GM23338 (cell line): ENCODE measurements around the gene C6orf136. TPM values are rescaled to one million over a fixed set of nuclear protein-coding genes. Genes with fewer than 3 reads are reported as not detected.

Experiments used
- ATAC-seq: fragments of 200-7000 bp; cut with Tn5 transposase; 3 replicates; pipeline ENCODE4 v1.9.1; 2020
- DNase-seq: peaks from one replicate; pipeline ENCODE4 v3.0.0-alpha.2; 2015; ENCODE audit warnings: low spot score
- H2AFZ ChIP-seq: fragments of 200-600 bp; sonication (generic); 2 replicates; pipeline ENCODE4 v1.8.0; 2016; ENCODE audit warnings: antibody characterized with exemption, mild to moderate bottlenecking, moderate library complexity
- H3F3A ChIP-seq: fragments of 200-600 bp; sonication (generic); replicated peaks from 2 replicates; pipeline ENCODE4 v1.8.0; 2017; ENCODE audit warnings: antibody characterized with exemption, mixed run types, low read depth
- H3K27ac ChIP-seq: fragments of 200-600 bp; sonication (generic); 2 replicates; pipeline ENCODE4 v1.6.1; 2016; ENCODE audit warnings: low read depth
- H3K27me3 ChIP-seq: fragments of 200-600 bp; sonication (generic); 2 replicates; pipeline ENCODE4 v1.8.0; 2016; ENCODE audit warnings: mild to moderate bottlenecking, mixed run types, moderate library complexity; ENCODE audit not compliant: insufficient read depth
- H3K36me3 ChIP-seq: fragments of 200-600 bp; sonication (generic); 2 replicates; pipeline ENCODE4 v1.8.0; 2016; ENCODE audit warnings: mild to moderate bottlenecking; ENCODE audit not compliant: insufficient read depth
- H3K4me1 ChIP-seq: fragments of 200-600 bp; sonication (generic); 2 replicates; pipeline ENCODE4 v1.8.0; 2016; ENCODE audit warnings: mild to moderate bottlenecking, moderate library complexity; ENCODE audit not compliant: insufficient read depth
- H3K4me2 ChIP-seq: fragments of 200-600 bp; sonication (generic); 2 replicates; pipeline ENCODE4 v1.7.1; 2017; ENCODE audit warnings: mixed run types
- H3K4me3 ChIP-seq: fragments of 200-600 bp; sonication (generic); 2 replicates; pipeline ENCODE4 v1.6.1; 2016; ENCODE audit warnings: mixed run types
- H3K79me2 ChIP-seq: fragments of 200-600 bp; sonication (generic); replicated peaks from 2 replicates; pipeline ENCODE4 v1.8.0; 2017; ENCODE audit warnings: mild to moderate bottlenecking; ENCODE audit not compliant: insufficient read depth
- H3K9me2 ChIP-seq: fragments of 200-600 bp; sonication (generic); 2 replicates; pipeline ENCODE4 v1.8.0; 2017; ENCODE audit not compliant: insufficient read depth
- H4K20me1 ChIP-seq: fragments of 200-600 bp; sonication (generic); replicated peaks from 2 replicates; pipeline ENCODE4 v1.8.0; 2017; ENCODE audit warnings: mild to moderate bottlenecking; ENCODE audit not compliant: insufficient read depth
- H3K27ac Mint-ChIP-seq: 2 replicates; pipeline ENCODE4 v1.8.0; 2020; ENCODE audit warnings: inconsistent platforms, mild to moderate bottlenecking, moderate library complexity, mixed read lengths
- H3K27me3 Mint-ChIP-seq: 3 replicates; pipeline ENCODE4 v1.8.0; 2022; ENCODE audit warnings: low read depth, mild to moderate bottlenecking, moderate library complexity, mixed read lengths, inconsistent platforms; ENCODE audit not compliant: insufficient read depth, poor library complexity
- H3K36me3 Mint-ChIP-seq: 3 replicates; pipeline ENCODE4 v1.8.0; 2021; ENCODE audit warnings: low read depth, mild to moderate bottlenecking, inconsistent platforms, moderate library complexity, mixed read lengths
- H3K4me1 Mint-ChIP-seq: 3 replicates; pipeline ENCODE4 v1.8.0; 2020; ENCODE audit warnings: mild to moderate bottlenecking, inconsistent platforms, mixed read lengths
- H3K4me3 Mint-ChIP-seq: 3 replicates; pipeline ENCODE4 v1.8.0; 2021; ENCODE audit warnings: moderate library complexity, mild to moderate bottlenecking, inconsistent platforms, mixed read lengths
- H3K9me3 Mint-ChIP-seq: 3 replicates; pipeline ENCODE4 v1.8.0; 2020; ENCODE audit warnings: moderate library complexity, mild to moderate bottlenecking, inconsistent platforms, mixed read lengths
- CREB1 ChIP-seq: fragments of 250-450 bp; sonication (Bioruptor Pico); IDR thresholded peaks from 2 replicates; pipeline ENCODE4 v1.5.0; 2020; ENCODE audit warnings: low read depth, mild to moderate bottlenecking, moderate library complexity
- CTCF ChIP-seq, 2 experiments: fragments of 200-600 bp in 1 of 2; sonication (generic) in 1 of 2; conservative IDR thresholded peaks; 2 replicates each; pipeline versions ENCODE4 v1.5.1 to v1.6.1; 2016 to 2017; ENCODE audit warnings: antibody characterized with exemption in 2 of 2, low read depth in 2 of 2, mild to moderate bottlenecking in 2 of 2, moderate library complexity in 1 of 2
- EZH2 ChIP-seq: fragments of 200-600 bp; sonication (generic); IDR thresholded peaks from one replicate; pipeline ENCODE4 v1.8.0; 2017; ENCODE audit warnings: antibody characterized with exemption, mild to moderate bottlenecking, low read depth; ENCODE audit not compliant: unreplicated experiment
- EZH2phosphoT487 ChIP-seq: fragments of 200-600 bp; sonication (generic); IDR thresholded peaks from one replicate; pipeline ENCODE4 v1.8.1; 2018; ENCODE audit warnings: antibody characterized with exemption; ENCODE audit not compliant: unreplicated experiment
- JUNB ChIP-seq: IDR thresholded peaks from one replicate; pipeline ENCODE4 v1.6.1; 2016; ENCODE audit warnings: antibody characterized with exemption; ENCODE audit not compliant: unreplicated experiment
- NANOG ChIP-seq: IDR thresholded peaks from 2 replicates; pipeline ENCODE4 v1.6.1; 2016; ENCODE audit warnings: antibody characterized with exemption, borderline replicate concordance
- POLR2AphosphoS5 ChIP-seq: IDR thresholded peaks from 2 replicates; pipeline ENCODE4 v1.6.1; 2016; ENCODE audit warnings: antibody characterized with exemption, low read depth
- REST ChIP-seq: IDR thresholded peaks from one replicate; pipeline ENCODE4 v1.6.1; 2018; ENCODE audit warnings: antibody characterized with exemption; ENCODE audit not compliant: unreplicated experiment
- STAT1 ChIP-seq: IDR thresholded peaks from one replicate; pipeline ENCODE4 v1.6.1; 2016; ENCODE audit warnings: antibody characterized with exemption; ENCODE audit not compliant: unreplicated experiment
- ZNF114 ChIP-seq: fragments of 250-450 bp; sonication (Bioruptor Pico); IDR thresholded peaks from 2 replicates; pipeline ENCODE4 v1.5.0; 2020; ENCODE audit warnings: mild to moderate bottlenecking, moderate library complexity
- ZNF331 ChIP-seq: fragments of 250-450 bp; sonication (Bioruptor Pico); IDR thresholded peaks from 2 replicates; pipeline ENCODE4 v1.5.0; 2020; ENCODE audit warnings: low read depth, mild to moderate bottlenecking, moderate library complexity
- ZNF462 ChIP-seq: fragments of 250-450 bp; sonication (Bioruptor Pico); IDR thresholded peaks from 2 replicates; pipeline ENCODE4 v1.5.0; 2020; ENCODE audit warnings: mild to moderate bottlenecking, moderate library complexity
- polyA plus RNA-seq: library from polyadenylated mRNA; unstranded; fragments of >200 nt; fragmentation: Nextera tagmentation; extraction: Ambion mirVana; gene quantifications from 2 replicates; pipeline ENCODE4 v1.2.1, GENCODE V29; 2016
- total RNA-seq: library from RNA; depleted of rRNA; stranded (reverse); fragments of >200 nt; shearing (Covaris generic); gene quantifications from 2 replicates; pipeline ENCODE4 v1.2.3, GENCODE V29; 2014
- TF ChIP-seq, protein P1 (sequence below): IDR thresholded peaks from 2 replicates; pipeline ENCODE4 v1.6.1; 2016; ENCODE audit warnings: antibody characterized with exemption

C6orf136 gene
- total and polyA plus RNA-seq, 2 experiments from 2014 or later, result 12.5 to 27.5 TPM

DNA sequence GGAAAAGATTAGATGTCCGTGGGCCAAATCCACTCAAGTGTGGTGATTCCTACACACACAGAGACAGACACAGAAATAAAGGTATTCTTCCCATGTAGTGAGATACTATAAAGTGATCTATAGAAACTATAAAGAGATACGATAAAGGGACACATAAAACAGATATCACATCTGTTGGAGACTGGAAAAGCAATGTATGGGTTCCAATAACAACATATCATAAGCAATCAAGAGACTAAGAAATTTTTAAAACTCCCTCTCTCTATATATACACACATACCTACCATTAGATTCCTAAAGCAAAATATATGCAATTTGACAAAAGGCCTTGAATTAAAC lies 35.1 kb upstream of the C6orf136 start:
- DNase-seq, result no peak
- peaks cover 33% of the 10 kb centered on the region for H3K4me1 Mint-ChIP-seq
- Histone ChIP-seq H3K79me2 (peaks cover 43% of the 10 kb centered on the region), H3K36me3 (peaks cover 42% of the 10 kb centered on the region), H4K20me1 (peaks cover 17% of the 10 kb centered on the region), H3K4me1 (peaks cover 13% of the 10 kb centered on the region; the same call in 1 of the 2 replicates), H2AFZ (no peak overlapping the region), H3F3A (peaks cover 7% of the 10 kb centered on the region; the same call in 1 of the 2 replicates), H3K4me3 (no peak overlapping the region), H3K27me3 (no peaks in the 10 kb centered on the region), H3K27ac (no peak overlapping the region), H3K9me2 (no peaks in the 10 kb centered on the region), H3K4me2 (no peak overlapping the region)
- ATAC-seq, result no peak
- H3K27me3 Mint-ChIP-seq, result peaks cover 37% of the 10 kb centered on the region
- no peak overlapping the region for H3K4me3 Mint-ChIP-seq
- H3K9me3 Mint-ChIP-seq, result peaks cover 13% of the 10 kb centered on the region; the same call in 2 of the 3 replicates
- peaks cover 96% of the 10 kb centered on the region for H3K36me3 Mint-ChIP-seq
- no peak overlapping the region for H3K27ac Mint-ChIP-seq
- TF ChIP-seq STAT1 (no peak), POLR2AphosphoS5 (no peak), CTCF (conservative IDR thresholded peaks at IDR 0.05; ENCODE audit: low read depth in 2 of 2) (no peak), REST (no peak), JUNB (no peak), NANOG (no peak), ZNF462 (no peak), CREB1 (CRISPR knock-in tag) (no peak), ZNF114 (CRISPR knock-in tag) (no peak), ZNF331 (CRISPR knock-in tag) (no peak), EZH2 (no peak), EZH2phosphoT487 (no peak)
- TF ChIP-seq, protein P1, sequence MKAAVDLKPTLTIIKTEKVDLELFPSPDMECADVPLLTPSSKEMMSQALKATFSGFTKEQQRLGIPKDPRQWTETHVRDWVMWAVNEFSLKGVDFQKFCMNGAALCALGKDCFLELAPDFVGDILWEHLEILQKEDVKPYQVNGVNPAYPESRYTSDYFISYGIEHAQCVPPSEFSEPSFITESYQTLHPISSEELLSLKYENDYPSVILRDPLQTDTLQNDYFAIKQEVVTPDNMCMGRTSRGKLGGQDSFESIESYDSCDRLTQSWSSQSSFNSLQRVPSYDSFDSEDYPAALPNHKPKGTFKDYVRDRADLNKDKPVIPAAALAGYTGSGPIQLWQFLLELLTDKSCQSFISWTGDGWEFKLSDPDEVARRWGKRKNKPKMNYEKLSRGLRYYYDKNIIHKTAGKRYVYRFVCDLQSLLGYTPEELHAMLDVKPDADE, result no peak
